NCI-H2227 (cell line): Measurements from ENCODE around the gene TEAD3.
A peak's percentile ranks its signal among the peaks of the same experiment; 100 is the strongest.

Experiments used
- DNase-seq: peaks from one replicate; lab custom pipeline; 2025; ENCODE audit not compliant: unreplicated experiment; lab: John Stamatoyannopoulos, UW

The TEAD3 gene

GRCh38 chr6:35512740-35513139 lies 15.9 kb upstream of the TEAD3 start, which contains the start of gene TULP1:
Gene TULP1, minus strand, starts transcription at chr6:35512896. Its CDS starts 38 bp downstream, at chr6:35512858.
- no peak for DNase-seq

GRCh38 chr6:35512006-35512405 lies 15.1 kb upstream of the TEAD3 start:
- DNase-seq: no peak

- DNase-seq: no peak
Measured at GRCh38 chr6:35511562-35511941, 14.7 kb upstream of the TEAD3 start.

- DNase-seq: no peak
Measured at GRCh38 chr6:35510916-35511561, 14.2 kb upstream of the TEAD3 start.

GRCh38 chr6:35508542-35508941 lies 11.7 kb upstream of the TEAD3 start:
- no peak for DNase-seq

GRCh38 chr6:35508027-35508426 lies 11.1 kb upstream of the TEAD3 start:
- DNase-seq: no peak

- DNase-seq: no peak
Measured at GRCh38 chr6:35507221-35507620, 10.3 kb upstream of the TEAD3 start.

GRCh38 chr6:35506536-35506935 lies 9.7 kb upstream of the TEAD3 start:
- no peak for DNase-seq

GRCh38 chr6:35505999-35506412 lies 9.1 kb upstream of the TEAD3 start:
- no peak for DNase-seq

- DNase-seq: no peak
Measured at GRCh38 chr6:35503534-35503933, 6.7 kb upstream of the TEAD3 start.

- DNase-seq: no peak
Measured at GRCh38 chr6:35501784-35502183, 4.9 kb upstream of the TEAD3 start.

GRCh38 chr6:35500782-35501181 lies 3.9 kb upstream of the TEAD3 start:
- no peak for DNase-seq

GRCh38 chr6:35499372-35499771 lies 2.5 kb upstream of the TEAD3 start:
- no peak for DNase-seq

GRCh38 chr6:35498422-35499067 lies 1.7 kb upstream of the TEAD3 start:
- no peak for DNase-seq

GRCh38 chr6:35497571-35498421 lies 917 bp upstream of the TEAD3 start:
- DNase-seq: peak; percentile 47

GRCh38 chr6:35496036-35496840 lies 641 bp downstream of the TEAD3 start:
- DNase-seq: peak; percentile 37

GRCh38 chr6:35495258-35496035 lies 1.4 kb downstream of the TEAD3 start:
- DNase-seq: no peak

- DNase-seq: no peak
Measured at GRCh38 chr6:35494161-35494563, 2.7 kb downstream of the TEAD3 start.

GRCh38 chr6:35493307-35493983 lies 3.4 kb downstream of the TEAD3 start:
- DNase-seq: no peak

GRCh38 chr6:35492974-35493284 lies 4.0 kb downstream of the TEAD3 start:
- no peak for DNase-seq
